GM12892 (cell line): ENCODE data around the gene CXXC4.

ENCODE experiments used
- DNase-seq: peaks from one replicate; pipeline ENCODE4 v3.0.0; 2011; ENCODE audit not compliant: insufficient read length
- FAIRE-seq: peaks from 2 replicates; lab custom pipeline; 2011; peaks lifted over from hg19 to GRCh38; lab: Jason Lieb, UNC
- POLR2A ChIP-seq: IDR thresholded peaks from 2 replicates; pipeline ENCODE4 v1.6.1; 2011; ENCODE audit warnings: low read depth, low read length, control low read depth
- POLR2AphosphoS5 ChIP-seq: IDR thresholded peaks from 2 replicates; pipeline ENCODE4 v1.6.1; 2011; ENCODE audit warnings: low read depth, low read length, control low read depth
- TAF1 ChIP-seq: IDR thresholded peaks from 2 replicates; pipeline ENCODE4 v1.6.1; 2011; ENCODE audit warnings: low read depth, mild to moderate bottlenecking, control low read depth, low read length, borderline replicate concordance

Gene CXXC4

GRCh38 chr4:104447294-104447693 lies 47.4 kb downstream of the CXXC4 start:
- TF ChIP-seq POLR2AphosphoS5, result no peak
- no peak for TF ChIP-seq POLR2A
- TF ChIP-seq TAF1, result no peak
- no peak for DNase-seq
- no peak for FAIRE-seq

- DNase-seq, result no peak
- FAIRE-seq, result no peak
- TF ChIP-seq TAF1 (no peak), POLR2A (no peak), POLR2AphosphoS5 (no peak)
These were observed 48.0 kb downstream of the CXXC4 start for GRCh38 chr4:104446431-104447278.

DNA sequence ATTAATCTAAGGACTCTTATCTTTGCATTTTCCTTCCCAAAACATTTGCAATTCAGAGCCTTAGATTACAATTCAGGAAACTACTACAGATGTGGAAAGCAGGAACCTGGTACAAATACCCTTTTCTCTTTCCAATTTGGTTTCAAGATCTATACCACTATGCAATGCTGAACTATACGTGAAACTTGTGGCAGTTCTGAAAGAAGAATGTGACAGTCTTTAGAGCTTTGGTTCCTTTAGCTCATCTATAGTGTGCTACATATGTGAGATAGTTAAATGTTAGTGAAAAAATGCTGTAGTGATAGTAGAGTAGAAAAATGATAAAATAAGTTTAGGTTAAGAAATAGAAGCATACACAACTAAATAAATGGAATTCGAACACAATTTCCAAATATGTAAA lies 50.0 kb downstream of the CXXC4 start:
- TF ChIP-seq POLR2A, result no peak
- no peak for TF ChIP-seq TAF1
- no peak for TF ChIP-seq POLR2AphosphoS5
- FAIRE-seq (no peak), DNase-seq (no peak)

- DNase-seq (no peak), FAIRE-seq (no peak)
- TF ChIP-seq POLR2AphosphoS5 (no peak), TAF1 (no peak), POLR2A (no peak)
These were observed 58.2 kb downstream of the CXXC4 start for GRCh38 chr4:104436542-104436941.

DNA sequence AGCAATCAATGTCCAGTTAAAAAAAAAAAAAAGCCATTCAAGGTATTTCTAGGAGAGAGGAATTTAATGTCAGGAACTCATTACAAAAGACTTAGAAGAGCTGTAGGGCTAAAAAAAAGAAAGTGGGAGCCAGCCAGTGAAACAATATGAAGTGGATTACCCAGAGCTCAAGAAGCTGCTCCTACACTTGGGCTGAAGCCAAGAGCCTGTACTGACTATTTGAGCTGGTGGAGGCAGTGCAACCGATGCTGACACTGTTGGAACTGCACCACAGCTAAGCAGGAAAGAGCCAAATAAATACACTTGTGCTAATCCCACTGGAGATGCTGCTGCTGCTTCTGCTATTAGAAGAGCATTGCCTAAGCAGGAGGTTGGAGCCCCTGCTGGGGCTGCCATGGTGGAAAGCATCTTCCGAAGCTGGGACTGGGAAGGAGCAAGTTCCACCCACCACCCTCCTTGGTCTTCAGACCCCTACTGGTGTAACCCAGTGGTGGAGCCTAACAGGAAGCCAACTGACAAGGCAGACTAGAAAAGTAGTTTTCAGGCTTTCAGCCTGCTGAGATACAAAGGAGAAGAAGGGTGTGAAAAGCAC lies 65.4 kb downstream of the CXXC4 start:
- DNase-seq (no peak), FAIRE-seq (no peak)
- no peak for TF ChIP-seq POLR2A
- TF ChIP-seq POLR2AphosphoS5, result no peak
- TF ChIP-seq TAF1, result no peak

- no peak for TF ChIP-seq POLR2A
- TF ChIP-seq TAF1, result no peak
- no peak for TF ChIP-seq POLR2AphosphoS5
- DNase-seq (no peak), FAIRE-seq (peak; percentile 56)
These were observed 68.7 kb downstream of the CXXC4 start for GRCh38 chr4:104425948-104426347.

DNA sequence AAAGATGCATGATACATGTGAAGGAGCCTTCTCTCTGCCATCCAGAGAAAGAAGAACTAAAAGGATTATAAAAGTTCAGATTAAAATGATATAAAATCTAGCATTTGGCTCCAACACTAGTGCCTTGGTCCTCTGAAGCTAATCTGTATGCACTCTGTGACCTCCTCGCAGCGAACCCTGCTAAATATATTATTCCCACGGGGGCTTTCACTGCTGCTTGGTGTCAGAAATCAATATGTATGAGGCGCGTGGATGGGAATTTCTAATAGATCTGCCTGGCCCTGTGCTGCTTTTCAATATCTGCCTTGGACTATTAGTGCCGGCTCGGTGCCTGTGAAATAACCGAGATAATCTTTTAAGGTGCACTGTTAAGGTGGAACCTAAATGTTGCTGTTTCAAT lies 69.7 kb downstream of the CXXC4 start:
- no peak for DNase-seq
- TF ChIP-seq POLR2A (no peak), TAF1 (no peak)
- FAIRE-seq, result no peak

DNA sequence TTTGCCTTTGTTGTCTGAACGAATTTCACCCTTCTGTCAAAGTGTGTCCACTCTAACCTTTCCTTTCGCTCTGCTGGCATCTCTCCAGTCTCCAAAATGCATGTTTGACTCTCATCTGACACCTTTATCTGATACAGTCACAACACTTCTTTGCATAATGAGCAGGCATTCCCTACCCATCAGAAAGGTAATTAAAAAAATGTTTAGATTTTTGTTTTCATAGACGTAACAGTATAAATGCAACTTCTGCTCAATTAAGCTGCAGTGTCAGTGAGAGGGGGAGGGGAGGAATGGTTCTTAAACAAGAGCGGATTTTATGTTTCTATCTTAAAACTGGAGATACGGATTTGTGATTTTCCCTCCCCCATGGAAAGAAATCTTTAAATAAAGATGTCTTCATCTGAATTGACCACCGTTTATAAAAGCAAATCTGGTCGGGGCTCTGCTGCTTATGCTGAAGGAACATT lies 70.2 kb downstream of the CXXC4 start:
- peak; percentile 74 for FAIRE-seq
- no peak for DNase-seq

DNA sequence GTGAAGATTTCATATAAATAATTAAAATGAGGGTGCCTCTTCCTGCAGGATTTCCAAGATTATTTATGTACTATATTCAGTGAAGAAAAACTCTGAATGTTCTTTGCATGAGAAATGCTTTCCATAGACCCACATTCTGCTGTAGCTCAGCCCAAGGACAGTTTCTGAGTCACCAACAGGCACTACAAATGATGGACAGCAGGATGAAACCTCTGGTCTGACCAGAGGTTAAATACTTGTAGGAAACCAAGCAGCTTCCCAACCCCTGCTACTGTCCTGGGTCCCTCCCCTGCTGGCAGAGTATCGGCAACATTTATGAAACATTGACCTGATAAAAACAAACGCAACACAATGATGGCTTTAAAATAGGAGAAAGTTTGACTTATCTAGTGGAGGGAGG lies 73.1 kb downstream of the CXXC4 start:
- DNase-seq (no peak), FAIRE-seq (no peak)
- TF ChIP-seq POLR2A (no peak), POLR2AphosphoS5 (no peak), TAF1 (no peak)

More for the DNA sequence above, 70.2 kb downstream of the CXXC4 start:
- TF ChIP-seq POLR2AphosphoS5 (no peak), POLR2A (no peak), TAF1 (no peak)

DNA sequence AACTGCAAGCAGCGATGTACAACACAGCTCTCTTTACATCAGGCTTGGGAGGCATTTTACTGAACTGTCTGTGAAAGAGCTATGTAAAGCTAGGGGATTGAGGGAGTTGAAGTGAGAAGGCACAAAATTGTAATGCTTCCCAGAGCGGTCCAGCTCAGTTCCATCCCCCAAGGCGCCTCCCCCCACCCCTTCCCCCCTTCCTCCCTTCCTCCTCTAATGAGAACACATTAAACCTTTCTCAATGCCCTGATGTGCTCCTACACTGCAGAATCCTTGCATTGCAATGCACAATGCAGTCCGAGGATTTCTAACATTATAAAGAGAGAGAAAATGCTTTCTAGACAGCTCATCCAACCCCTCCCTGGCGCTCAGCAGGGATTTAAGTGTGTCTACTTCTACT lies 73.9 kb downstream of the CXXC4 start:
- no peak for TF ChIP-seq POLR2AphosphoS5
- no peak for TF ChIP-seq TAF1
- no peak for TF ChIP-seq POLR2A
- DNase-seq (no peak), FAIRE-seq (no peak)
